SK-N-MC (cell line): ENCODE measurements around the gene MOAP1.

Experiments used
- EZH2 ChIP-seq: fragments of 200-600 bp; sonication (generic); IDR thresholded peaks from one replicate; pipeline ENCODE4 v1.6.1; 2017; ENCODE audit warnings: antibody characterized with exemption
- FOXP2 ChIP-seq: optimal IDR thresholded peaks from 2 replicates; pipeline ENCODE3; 2011; ENCODE audit warnings: mild to moderate bottlenecking, moderate library complexity; ENCODE audit not compliant: insufficient read depth; ENCODE audit errors: extremely low read length, control extremely low read depth
- POLR2AphosphoS5 ChIP-seq: IDR thresholded peaks from 2 replicates; pipeline ENCODE4 v1.6.1; 2012; ENCODE audit warnings: mild to moderate bottlenecking, low read depth, low read length, borderline replicate concordance

- TF ChIP-seq POLR2AphosphoS5 (no peak), EZH2 (no peak), FOXP2 (no peak)
Observed at GRCh38 chr14:93186466-93186865, 1.8 kb upstream of the MOAP1 start.
